Measurements from ENCODE around the gene C14orf180. TPM values are rescaled to one million over a fixed set of nuclear protein-coding genes. Genes with fewer than 3 reads are reported as not detected.

The C14orf180 gene
- total RNA-seq, 1 donor from 2014 or later = 1.7 TPM

- TF ChIP-seq, protein P1, sequence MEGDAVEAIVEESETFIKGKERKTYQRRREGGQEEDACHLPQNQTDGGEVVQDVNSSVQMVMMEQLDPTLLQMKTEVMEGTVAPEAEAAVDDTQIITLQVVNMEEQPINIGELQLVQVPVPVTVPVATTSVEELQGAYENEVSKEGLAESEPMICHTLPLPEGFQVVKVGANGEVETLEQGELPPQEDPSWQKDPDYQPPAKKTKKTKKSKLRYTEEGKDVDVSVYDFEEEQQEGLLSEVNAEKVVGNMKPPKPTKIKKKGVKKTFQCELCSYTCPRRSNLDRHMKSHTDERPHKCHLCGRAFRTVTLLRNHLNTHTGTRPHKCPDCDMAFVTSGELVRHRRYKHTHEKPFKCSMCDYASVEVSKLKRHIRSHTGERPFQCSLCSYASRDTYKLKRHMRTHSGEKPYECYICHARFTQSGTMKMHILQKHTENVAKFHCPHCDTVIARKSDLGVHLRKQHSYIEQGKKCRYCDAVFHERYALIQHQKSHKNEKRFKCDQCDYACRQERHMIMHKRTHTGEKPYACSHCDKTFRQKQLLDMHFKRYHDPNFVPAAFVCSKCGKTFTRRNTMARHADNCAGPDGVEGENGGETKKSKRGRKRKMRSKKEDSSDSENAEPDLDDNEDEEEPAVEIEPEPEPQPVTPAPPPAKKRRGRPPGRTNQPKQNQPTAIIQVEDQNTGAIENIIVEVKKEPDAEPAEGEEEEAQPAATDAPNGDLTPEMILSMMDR (IDR thresholded peaks at IDR 0.05) = no peak
- TF ChIP-seq POLR2A (IDR thresholded peaks at IDR 0.05) = no peak
- Histone ChIP-seq H3K36me3 (no peaks in the 10 kb centered on the region), H3K4me1 (no peaks in the 10 kb centered on the region), H3K27me3 (no peaks in the 10 kb centered on the region), H3K27ac (no peak overlapping the region), H3K9me3 (no peaks in the 10 kb centered on the region), H3K4me3 (no peak overlapping the region)
- intact Hi-C loops (cut with DNase I) = no loop called here
- no peak for DNase-seq (ENCODE audit: extremely low spot score in 2 of 2)
Measured at GRCh38 chr14:104609666-104610065, 30.1 kb downstream of the C14orf180 start.

DNA sequence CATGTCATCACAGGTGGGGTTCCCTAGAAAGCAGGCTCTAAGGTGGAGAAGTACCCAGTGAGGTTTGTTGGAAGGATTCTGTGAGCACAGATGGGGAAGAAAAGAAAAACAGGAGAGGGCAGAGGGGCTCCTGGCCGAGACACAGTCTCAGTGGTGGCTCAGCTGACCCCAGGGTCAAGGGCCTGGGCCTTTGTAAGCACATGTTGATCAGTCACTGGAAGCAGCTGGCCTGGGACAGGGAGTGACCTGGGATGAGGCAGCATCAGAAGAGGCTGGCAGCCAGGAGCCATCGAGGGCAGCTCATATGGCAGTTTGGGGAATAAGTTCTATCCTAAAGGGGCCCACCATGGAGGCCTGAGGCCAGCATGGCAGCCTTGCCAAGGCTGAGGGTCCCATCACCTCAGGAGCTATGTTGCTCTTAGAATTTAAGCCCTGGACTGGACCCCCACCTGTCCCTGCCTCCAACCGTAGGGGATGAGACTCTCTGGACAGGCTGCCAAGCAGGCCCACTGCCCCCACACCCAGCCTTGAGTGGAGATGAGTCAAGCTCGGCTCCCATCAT lies 31.3 kb downstream of the C14orf180 start:
- Histone ChIP-seq H3K36me3 (no peaks in the 10 kb centered on the region), H3K4me1 (no peaks in the 10 kb centered on the region), H3K4me3 (no peak overlapping the region), H3K9me3 (no peaks in the 10 kb centered on the region), H3K27ac (no peak overlapping the region), H3K27me3 (no peaks in the 10 kb centered on the region)
- intact Hi-C loops (cut with DNase I) = no loop called here
- no peak for DNase-seq (ENCODE audit: extremely low spot score in 2 of 2)
- TF ChIP-seq POLR2AphosphoS5 (IDR thresholded peaks at IDR 0.05; ENCODE audit: insufficient read depth in 1 of 2, low read depth in 1 of 2) (no peak), POLR2A (IDR thresholded peaks at IDR 0.05) (no peak)
- TF ChIP-seq, protein P1 (IDR thresholded peaks at IDR 0.05) = no peak

GRCh38 chr14:104611881-104612280 lies 32.3 kb downstream of the C14orf180 start:
- H3K27me3 ChIP-seq = no peaks in the 10 kb centered on the region
- H3K4me1 ChIP-seq = no peaks in the 10 kb centered on the region
- no peak overlapping the region for H3K27ac ChIP-seq
- no peak for DNase-seq (ENCODE audit: extremely low spot score in 2 of 2)
- H3K4me3 ChIP-seq = no peak overlapping the region
- H3K36me3 ChIP-seq = no peaks in the 10 kb centered on the region
- TF ChIP-seq, protein P1 (IDR thresholded peaks at IDR 0.05) = no peak
- no peak for TF ChIP-seq POLR2AphosphoS5 (IDR thresholded peaks at IDR 0.05; ENCODE audit: insufficient read depth in 1 of 2, low read depth in 1 of 2)
- TF ChIP-seq POLR2A (IDR thresholded peaks at IDR 0.05) = no peak
- intact Hi-C loops (cut with DNase I) = no loop called here
- no peaks in the 10 kb centered on the region for H3K9me3 ChIP-seq

DNA sequence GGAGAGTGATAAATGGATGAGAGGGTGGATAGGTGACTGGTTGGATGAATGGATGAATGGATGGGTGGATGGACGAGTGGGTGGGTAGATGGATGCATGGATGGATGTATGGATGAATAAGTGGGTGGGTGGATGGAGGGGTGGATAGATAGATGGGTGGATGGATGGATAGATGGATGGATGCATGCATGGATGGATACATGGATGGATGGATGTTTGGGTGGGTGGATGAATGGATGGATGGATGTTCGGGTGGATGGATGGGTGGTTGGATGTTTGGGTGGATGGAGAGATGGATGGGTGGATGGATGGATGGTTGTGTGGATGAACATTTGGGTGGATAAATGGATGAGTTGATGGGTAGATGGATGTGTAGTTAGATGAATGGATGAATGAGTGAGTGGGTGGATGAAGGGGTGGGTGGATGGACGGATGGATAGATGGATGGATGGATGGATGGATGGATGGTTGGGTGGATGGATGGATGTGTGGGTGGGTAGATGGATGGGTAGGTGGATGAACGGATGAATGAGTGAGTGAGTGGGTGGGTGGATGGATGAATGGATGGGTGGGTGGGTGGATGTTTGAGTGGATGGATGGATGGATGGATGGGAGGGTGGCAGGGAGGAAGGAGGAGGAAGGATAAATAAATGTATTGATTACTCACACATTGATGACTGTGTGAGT lies 34.7 kb downstream of the C14orf180 start:
- intact Hi-C loops (cut with DNase I) = no loop called here
- Histone ChIP-seq H3K36me3 (no peaks in the 10 kb centered on the region), H3K4me3 (no peak overlapping the region), H3K27ac (no peak overlapping the region), H3K4me1 (no peaks in the 10 kb centered on the region), H3K27me3 (no peaks in the 10 kb centered on the region), H3K9me3 (no peaks in the 10 kb centered on the region)
- no peak for DNase-seq (ENCODE audit: extremely low spot score in 2 of 2)
- TF ChIP-seq POLR2A (IDR thresholded peaks at IDR 0.05) (no peak), POLR2AphosphoS5 (IDR thresholded peaks at IDR 0.05; ENCODE audit: insufficient read depth in 1 of 2, low read depth in 1 of 2) (no peak)
- TF ChIP-seq, protein P1 (IDR thresholded peaks at IDR 0.05) = no peak

DNA sequence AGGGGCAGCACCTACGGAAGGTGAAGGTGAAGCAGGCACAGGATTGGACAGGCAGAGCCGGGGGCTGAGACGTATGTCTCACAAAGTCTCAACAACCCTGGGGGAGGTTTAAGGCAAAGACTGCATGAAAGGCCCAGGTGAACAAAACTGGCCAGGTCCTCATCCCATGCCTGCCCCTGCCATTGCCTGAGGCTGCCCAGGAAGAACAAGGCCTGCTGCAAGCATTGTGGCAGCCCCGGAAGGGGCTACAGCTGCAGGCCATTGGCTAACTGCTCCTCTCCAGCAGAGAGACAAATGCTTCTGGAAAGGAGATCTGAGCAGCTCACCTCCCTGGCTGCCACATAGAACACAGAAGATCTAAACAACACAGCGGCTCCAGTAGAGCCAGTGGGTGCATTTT lies 45.4 kb downstream of the C14orf180 start:
- intact Hi-C loops (cut with DNase I) = no loop called here
- TF ChIP-seq POLR2AphosphoS5 (IDR thresholded peaks at IDR 0.05; ENCODE audit: insufficient read depth in 1 of 2, low read depth in 1 of 2) (no peak), POLR2A (IDR thresholded peaks at IDR 0.05) (no peak)
- TF ChIP-seq, protein P1 (IDR thresholded peaks at IDR 0.05) = no peak
- H3K27ac ChIP-seq = no peak overlapping the region
- no peaks in the 10 kb centered on the region for H3K36me3 ChIP-seq
- no peak overlapping the region for H3K4me3 ChIP-seq
- DNase-seq (ENCODE audit: extremely low spot score in 2 of 2) = no peak
- no peaks in the 10 kb centered on the region for H3K27me3 ChIP-seq
- no peaks in the 10 kb centered on the region for H3K9me3 ChIP-seq
- no peaks in the 10 kb centered on the region for H3K4me1 ChIP-seq
